GM21786 (cell line): ENCODE data around the gene CD109.
A peak's percentile ranks its signal among the peaks of the same experiment; 100 is the strongest.
"Not testable (repeated sequence)": the region's sequence is repeated elsewhere in the genome, so short reads cannot be mapped to it uniquely, and the experiment has no call there.

ENCODE experiments used
- ATAC-seq: cut with Tn5 transposase; IDR thresholded peaks from one replicate; pipeline ENCODE4 v1.9.1; 2021; ENCODE audit not compliant: unreplicated experiment

The CD109 gene

DNA sequence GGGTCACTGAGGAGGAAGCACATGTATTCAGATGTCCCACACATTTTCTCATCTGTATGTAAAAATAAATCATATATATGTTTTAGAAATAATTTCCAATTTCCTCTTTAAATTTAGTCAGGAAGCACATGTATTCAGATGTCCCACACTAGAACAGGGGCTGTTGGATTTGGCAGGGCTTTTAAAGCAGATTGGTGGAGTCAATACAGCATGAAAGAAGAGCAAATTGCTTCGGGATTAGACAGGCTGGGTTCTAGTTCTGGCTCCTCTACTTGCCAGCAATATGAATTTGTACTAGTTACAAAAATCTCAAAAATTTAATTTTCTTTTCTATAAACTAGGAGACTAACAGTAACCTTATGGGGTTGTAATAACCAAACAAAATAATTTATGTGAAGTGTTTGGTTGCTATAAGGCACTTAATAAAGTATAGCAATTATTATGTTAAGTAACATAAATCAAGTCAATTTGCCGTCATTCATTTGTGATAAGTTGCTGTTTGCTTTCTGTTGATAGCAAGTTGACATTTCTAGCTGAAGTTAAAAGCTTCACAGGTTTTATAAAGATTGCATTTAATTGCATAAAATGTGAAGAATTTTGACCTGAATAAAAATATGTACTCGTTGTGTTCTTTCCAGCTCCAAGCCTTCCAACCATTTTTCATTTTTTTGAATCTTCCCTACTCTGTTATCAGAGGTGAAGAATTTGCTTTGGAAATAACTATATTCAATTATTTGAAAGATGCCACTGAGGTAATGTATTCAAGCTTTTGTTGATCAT, 88.9 kb downstream of the CD109 start:
- ATAC-seq: no peak

- no peak for ATAC-seq
These were observed 94.6 kb downstream of the CD109 start for GRCh38 chr6:73790574-73790973.

GRCh38 chr6:73791336-73791735, 95.3 kb downstream of the CD109 start:
- ATAC-seq: no peak

GRCh38 chr6:73792738-73793137, 96.7 kb downstream of the CD109 start:
- ATAC-seq: no peak

DNA sequence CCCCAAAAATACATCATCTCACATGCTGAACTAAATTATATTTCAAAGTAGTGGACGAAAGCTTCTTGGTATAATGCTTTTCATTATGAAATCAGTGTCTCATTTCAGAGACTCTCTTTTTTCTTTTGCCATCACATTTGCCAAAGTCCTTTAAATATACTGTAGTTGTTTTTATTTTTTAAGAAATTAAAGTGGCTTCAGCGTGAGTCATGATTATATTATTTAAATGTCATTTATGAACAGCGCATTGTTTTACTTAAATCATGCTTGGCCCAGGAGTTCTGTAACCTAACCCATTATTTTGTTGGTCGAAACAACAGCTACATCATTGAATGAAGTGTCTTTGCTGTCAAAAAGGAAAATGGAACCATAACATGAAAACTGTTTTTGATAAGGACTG, 100.9 kb downstream of the CD109 start:
- ATAC-seq: no peak

DNA sequence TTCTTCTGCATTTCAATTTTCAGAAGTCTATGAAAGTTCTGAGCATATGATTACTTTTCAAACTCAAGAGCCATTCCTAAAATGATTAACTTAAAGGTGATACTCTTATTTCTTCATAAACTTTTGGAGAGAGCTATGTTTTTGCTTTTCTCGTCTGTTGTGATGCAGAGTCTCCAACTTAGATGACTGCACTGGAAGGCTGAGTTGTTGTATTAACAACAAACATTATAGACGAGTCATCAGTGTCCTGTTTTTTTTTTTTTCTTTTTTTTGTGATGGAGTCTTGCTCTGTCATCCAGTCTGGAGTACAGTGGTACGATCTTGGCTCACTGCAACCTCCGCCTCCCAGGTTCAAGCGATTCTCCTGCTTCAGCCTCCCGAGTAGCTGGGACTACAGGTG, 101.9 kb downstream of the CD109 start:
- no peak for ATAC-seq

GRCh38 chr6:73798592-73798991, 102.6 kb downstream of the CD109 start:
- peak; percentile 73 for ATAC-seq

DNA sequence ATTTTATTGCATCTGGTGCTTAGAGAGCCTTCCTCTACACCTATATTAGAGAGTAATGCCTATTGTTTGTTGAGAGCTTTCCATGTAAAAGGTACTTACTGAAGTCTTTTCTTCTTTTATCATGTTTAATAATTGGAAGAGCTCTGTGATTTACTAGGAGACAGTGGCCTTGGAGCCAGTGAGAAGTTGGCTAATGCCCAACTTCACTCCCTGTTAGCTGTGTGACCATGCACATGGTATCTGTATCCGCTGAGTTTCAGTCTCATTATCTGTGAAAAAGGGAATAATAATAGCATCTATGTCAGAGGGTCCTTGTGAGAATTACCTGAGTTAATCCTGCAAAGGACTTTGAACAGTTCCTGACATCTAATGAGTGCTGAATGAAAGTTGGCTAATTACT, 105.0 kb downstream of the CD109 start:
- no peak for ATAC-seq

DNA sequence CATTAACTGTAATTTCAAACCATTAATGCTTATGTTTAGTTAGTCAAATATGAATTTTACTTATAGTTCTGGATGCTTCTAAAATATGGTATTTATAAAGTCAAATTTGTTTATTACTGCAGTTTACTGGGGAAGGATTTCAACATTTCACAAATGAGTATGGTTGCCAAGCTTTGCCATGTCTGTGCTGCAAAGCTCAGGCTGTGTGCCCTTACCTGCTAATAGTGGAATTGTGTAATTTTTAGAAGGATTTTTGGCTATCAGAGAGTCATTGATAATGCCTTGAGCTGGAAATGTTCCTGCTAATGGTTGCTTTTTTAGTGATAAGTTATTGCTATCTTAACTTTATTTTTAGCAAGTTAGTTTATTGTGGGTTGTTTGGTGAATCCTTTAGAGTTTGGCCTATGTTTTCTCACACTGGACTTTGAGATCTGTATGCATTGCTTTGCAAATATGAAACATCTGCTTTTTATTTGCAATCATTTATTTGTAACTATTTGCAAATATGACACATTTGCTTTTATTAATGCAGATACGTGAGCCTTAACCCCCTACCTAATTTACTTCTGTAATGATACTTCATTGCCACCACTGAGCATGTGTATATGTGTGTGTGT, 105.8 kb downstream of the CD109 start:
- ATAC-seq: no peak

DNA sequence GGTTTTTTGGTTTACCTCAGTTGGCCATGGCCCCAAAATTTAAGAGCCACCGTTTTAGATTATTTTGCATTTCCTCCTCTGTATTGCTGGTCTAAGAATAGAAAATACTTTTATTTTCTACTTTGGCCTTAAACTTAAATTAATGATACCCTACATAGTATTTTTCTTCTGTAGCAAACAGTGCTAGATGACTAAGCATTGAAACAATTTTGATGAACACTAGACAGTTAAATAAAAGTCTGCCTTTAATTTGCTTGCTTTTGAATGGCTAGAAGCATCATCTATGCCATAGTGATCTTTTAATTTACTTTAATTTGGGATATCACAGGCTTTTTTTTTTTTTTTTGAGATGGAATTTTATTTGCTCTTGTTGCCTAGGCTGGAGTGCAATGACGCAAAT, 106.4 kb downstream of the CD109 start:
- no peak for ATAC-seq

DNA sequence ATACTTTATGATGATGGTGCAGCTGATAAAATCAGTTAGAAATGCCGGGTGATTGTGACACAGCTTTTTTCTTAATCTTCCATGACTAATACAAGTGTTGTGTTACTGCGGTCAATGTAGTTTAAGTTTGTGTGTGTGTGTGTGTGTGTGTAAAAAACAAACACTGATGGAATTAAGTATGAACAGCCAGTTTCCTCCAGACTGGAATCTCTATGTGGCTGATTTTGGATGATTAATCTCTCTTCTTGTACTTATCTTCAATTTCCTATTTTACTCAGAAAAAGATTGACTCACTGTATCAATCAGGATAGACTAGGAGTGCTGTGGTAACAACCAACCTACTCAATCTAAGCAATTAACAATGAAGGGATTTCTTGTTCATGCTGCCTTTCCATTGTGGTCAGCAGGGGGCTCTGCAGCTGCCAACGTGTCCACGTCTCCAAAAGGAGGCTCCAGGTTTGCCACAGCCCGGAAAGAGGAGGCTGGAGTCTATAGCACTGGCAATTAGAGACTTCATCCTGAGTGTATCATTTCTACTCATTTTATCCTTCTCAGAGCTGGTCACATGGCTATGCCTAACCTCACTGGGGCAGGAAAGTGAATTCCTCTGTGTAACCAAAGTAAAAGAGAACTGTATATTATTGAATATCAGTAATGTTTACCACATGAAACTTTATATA, 107.7 kb downstream of the CD109 start:
- ATAC-seq: no peak

DNA sequence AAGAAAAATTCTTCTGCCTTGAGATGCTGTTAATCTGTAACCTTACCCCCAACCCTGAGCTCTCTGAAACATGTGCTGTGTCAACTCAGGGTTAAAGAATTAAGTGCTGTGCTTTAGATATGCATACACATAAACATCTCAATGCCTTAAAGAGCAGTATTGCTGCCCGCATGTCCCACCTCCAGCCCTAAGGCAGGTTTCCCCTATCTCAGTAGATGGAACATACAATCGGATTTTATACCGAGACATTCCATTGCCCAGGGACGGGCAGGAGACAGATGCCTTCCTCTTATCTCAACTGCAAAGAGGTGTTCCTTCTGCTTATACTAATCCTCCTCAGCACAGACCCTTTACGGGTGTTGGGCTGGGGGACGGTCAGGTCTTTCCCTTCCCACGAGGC, 109.2 kb downstream of the CD109 start:
- ATAC-seq: not testable (repeated sequence)

DNA sequence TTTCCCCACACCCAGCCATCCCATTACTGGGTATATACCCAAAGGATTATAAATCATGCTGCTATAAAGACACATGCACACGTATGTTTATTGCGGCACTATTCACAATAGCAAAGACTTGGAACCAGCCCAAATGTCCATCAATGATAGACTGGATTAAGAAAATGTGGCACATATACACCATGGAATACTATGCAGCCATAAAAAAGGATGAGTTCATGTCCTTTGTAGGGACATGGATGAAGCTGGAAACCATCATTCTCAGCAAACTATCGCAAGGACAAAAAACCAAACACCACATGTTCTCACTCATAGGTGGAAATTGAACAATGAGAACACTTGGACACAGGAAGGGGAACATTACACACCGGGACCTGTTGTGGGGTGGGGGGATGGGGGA, 110.0 kb downstream of the CD109 start:
- not testable (repeated sequence) for ATAC-seq

- ATAC-seq: no peak
These were observed 115.7 kb downstream of the CD109 start for GRCh38 chr6:73811706-73812105.

DNA sequence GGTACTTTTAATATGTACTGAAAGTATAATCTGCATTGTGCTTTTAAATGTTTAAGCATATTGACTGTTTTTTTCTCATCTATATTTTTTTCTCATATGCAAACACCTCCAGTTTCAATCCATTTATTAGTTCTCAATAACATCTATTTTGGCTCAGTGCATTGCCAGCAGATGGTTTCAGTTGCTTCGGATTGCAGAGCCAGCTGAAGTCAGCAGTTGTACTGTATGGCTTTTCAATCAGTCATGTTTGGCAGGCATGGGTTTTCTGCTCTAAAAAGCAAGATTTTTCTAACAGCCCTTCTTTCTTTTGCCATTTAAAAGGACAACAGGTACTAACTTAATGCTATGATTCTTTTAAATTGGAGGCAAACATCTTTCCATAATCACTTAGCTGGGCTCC, 121.2 kb downstream of the CD109 start:
- no peak for ATAC-seq

GRCh38 chr6:73823046-73823735, 127.2 kb downstream of the CD109 start:
- ATAC-seq: no peak

GRCh38 chr6:73823832-73824231, 127.8 kb downstream of the CD109 start:
- no peak for ATAC-seq

DNA sequence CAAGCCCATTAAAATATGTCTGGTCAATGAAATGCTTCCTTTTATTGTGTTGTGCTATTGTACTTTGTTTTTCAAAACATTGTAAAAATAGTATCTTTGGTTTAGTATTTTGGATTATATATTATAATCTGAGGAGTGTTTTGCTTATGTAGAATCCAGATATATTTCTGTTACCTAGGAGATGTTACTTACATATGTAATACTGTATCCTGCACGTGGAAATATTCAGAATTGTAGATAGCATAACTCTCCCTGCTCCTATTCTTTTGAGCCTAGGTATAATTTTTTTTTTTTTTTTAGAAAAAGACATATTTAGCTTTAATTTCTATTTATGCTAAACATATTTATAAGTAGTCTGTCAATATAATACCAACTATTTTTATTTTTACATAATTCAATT, 130.6 kb downstream of the CD109 start:
- ATAC-seq: no peak

DNA sequence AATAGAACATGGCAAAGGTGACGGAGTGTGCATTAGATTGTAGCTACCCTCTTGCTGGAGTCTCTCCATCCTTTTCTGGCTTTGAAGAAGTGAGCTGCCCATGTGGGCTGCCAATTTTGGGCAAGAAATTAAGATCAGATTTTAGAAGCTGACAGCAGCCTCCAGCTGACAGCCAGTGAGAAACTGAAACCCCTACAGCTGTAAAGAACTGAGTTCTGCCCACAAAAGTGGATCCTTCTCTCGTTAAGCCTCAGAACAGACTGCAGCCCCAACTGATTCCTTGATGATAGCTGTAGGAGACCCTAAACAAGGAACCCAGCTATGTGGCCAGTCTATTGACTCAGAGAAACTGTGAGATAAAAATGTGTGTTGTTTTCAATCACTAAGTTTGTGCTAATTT, 134.1 kb downstream of the CD109 start:
- ATAC-seq: no peak

GRCh38 chr6:73832313-73832712, 136.3 kb downstream of the CD109 start:
- ATAC-seq: no peak

DNA sequence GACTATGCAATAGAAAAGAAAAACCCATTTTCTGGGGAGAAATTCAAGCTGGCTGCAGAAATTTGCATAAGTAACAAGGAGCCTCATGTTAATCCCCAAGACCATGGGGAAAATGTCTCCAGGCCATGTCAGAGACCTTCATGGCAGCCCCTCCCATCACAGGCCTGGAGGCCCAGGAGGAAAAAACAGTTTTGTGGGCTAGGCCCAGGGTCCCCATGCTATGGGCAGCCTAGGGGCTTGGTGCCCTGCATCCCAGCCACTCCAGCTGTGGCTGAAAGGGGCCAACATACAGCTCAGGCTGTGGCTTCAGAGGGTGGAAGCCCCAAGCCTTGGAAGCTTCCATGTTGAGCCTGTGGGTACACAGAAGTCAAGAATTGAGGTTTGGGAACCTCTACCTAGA, 148.7 kb downstream of the CD109 start:
- ATAC-seq: not testable (repeated sequence)

- not testable (repeated sequence) for ATAC-seq
These were observed 155.0 kb downstream of the CD109 start for GRCh38 chr6:73851048-73851447.
